ENCODE data around the gene ZMIZ1.
A peak's percentile ranks its signal among the peaks of the same experiment; 100 is the strongest.

Gene ZMIZ1

DNA sequence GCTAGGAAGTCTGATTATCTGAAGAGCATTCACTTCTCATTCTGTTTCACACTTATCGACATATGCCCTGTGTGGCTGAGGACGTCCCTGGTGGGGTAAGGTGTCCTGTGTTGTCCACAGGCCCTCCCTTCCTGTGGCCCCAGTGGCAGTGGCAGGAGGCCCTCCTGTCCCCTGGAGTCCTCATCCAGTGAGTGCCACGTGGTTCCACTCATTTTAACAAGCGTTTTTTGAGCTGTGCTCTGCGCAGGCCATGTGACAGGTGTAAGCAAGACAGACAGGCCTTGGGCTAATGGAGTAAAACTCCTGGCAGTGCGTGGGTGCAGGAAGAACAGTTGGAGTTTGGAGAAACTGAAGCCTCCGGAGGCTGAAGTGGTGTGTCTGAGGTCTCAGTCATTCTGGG is 239.2 kb downstream of the ZMIZ1 start:
- DNase-seq (ENCODE audit: low spot score): no peak

DNA sequence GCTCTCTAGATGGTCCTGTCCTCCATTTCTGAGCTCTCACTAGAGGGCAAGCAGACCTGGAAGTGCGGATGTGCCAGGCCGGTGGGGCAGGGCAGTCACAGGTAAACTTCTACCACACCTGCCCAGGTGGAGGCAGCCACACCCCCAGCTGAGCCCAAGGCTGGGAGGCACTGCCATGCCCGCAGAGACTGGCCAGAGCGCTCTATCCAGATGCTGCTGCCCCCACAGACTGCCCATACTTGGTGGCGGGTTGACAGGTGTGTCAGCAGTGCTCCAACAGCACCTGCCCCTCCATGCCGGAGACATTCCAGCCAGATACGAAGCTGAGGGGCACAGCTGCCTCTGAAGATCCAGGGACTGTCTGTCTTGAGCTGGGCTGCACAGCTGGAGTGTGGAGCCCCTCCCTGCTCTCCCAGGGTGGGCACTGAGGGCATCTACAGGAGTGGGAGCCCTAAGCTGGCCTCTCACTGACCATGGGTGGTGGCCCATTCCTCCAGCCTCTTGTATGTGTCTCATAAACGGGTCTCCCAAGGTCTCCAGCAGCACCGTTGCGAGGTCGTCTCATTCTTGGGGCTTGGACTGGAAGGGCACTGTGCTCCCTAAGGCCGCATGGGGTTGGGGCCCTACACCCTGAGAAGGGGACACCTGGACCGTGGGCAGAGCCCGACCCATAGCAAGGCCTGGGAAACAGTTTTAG is 240.4 kb downstream of the ZMIZ1 start:
- no peak for DNase-seq (ENCODE audit: low spot score)

- DNase-seq (ENCODE audit: low spot score): no peak
These were observed 241.6 kb downstream of the ZMIZ1 start for GRCh38 chr10:79310200-79310865.

GRCh38 chr10:79310911-79311573 is 242.3 kb downstream of the ZMIZ1 start:
- no peak for DNase-seq (ENCODE audit: low spot score)

- DNase-seq (ENCODE audit: low spot score): no peak
These were observed 243.0 kb downstream of the ZMIZ1 start for GRCh38 chr10:79311581-79312407.

- DNase-seq (ENCODE audit: low spot score): no peak
These were observed 243.9 kb downstream of the ZMIZ1 start for GRCh38 chr10:79312601-79313187.

- no peak for DNase-seq (ENCODE audit: low spot score)
These were observed 244.6 kb downstream of the ZMIZ1 start for GRCh38 chr10:79313320-79313719.

DNA sequence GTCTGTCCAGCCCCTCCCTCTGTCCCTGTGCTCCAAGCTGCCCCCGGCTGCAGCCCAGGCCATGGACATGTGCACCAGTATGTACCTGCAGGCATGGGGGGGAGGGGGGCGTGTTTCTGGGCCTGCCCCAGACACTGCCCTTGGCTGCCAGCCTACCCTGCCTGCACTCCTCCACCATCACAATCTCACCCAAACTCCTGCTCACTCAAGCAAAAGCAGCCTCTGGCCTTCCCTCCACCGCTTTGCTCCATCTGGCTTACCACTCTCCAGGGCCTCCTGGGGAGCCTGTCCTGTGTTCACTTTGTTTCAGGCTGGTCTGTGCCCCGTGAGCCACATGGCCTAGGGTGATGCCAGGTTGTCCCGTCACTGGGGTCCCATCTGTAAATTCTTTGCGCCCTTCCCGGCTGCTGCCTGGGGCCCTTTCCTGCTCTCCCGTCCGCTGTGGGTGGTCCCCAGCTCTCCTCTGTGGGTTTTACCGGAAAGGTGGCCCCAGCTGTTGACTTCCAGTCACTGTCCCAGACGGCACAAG is 245.2 kb downstream of the ZMIZ1 start:
- no peak for DNase-seq (ENCODE audit: low spot score)

GRCh38 chr10:79314761-79315601 is 246.2 kb downstream of the ZMIZ1 start:
- no peak for DNase-seq (ENCODE audit: low spot score)

DNA sequence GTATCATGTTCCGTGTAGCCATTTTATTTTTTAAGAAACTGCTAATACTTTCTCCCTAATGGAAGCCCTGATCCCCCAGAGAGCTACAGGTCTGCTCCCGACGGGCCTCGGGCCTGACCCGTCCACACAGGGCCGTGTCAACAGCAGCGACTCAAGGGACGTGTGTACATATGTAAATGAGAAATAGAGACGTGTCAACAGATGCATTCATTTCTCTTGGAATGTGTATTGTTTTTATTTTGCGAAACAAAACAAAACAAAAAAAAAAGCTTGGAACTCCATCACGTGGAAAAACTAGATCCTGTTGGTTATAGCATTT is 246.8 kb downstream of the ZMIZ1 start:
- no peak for DNase-seq (ENCODE audit: low spot score)

GRCh38 chr10:79316671-79317431 is 248.1 kb downstream of the ZMIZ1 start:
- no peak for DNase-seq (ENCODE audit: low spot score)

- no peak for DNase-seq (ENCODE audit: low spot score)
These were observed 249.6 kb downstream of the ZMIZ1 start for GRCh38 chr10:79318369-79318768.

DNA sequence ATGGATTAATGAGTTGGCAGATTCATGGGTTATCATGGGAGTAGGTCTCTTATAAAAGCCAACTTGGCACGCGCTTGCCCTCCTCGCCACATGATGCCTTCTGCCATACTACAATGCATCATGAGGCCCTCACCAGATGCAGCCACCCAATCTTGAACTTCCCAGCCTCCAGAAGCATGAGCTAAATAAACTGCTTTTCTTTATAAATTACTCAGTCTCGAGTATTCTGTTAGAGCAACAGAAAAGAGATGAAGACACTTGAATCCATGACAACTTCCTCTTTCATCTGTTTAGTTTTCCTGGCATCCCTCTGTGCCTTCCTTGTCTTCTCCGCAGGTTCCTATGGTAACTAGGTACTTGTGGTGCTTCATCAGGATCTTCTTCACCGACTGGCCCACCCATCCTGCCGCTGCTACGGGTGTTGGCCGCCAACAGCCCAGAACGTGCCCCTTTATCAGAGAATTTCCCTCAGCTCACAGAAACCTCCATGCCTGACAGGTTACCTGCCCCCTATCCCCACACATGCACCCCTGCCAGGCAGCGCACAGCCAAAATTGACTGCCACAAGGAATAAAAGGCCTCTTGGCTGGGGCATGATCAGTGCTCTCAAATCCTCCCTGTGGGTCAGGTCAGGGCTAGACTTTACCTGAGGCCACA is 250.5 kb downstream of the ZMIZ1 start:
- DNase-seq (ENCODE audit: low spot score): no peak

DNA sequence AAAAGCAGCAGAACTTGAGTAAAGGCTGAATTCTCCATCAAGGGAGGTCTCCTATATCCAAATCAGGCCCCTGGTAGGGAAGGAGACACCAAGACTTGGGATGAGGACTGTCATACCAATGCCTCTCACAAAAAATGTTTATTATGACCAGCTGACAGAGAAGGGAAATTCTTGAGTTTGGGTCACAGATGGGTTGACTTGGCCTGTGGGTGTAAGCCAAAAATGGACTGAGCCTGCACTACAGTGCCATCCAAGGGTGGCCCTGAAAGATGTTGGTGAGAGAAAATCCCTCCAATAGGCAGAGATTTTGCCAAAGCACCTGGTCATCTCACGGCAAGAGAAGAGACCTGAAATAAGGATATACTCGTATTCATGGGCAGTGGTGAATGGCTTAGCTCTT is 251.6 kb downstream of the ZMIZ1 start:
- no peak for DNase-seq (ENCODE audit: low spot score)

GRCh38 chr10:79320820-79321493 is 252.2 kb downstream of the ZMIZ1 start:
- DNase-seq (ENCODE audit: low spot score): peak; percentile 84

DNA sequence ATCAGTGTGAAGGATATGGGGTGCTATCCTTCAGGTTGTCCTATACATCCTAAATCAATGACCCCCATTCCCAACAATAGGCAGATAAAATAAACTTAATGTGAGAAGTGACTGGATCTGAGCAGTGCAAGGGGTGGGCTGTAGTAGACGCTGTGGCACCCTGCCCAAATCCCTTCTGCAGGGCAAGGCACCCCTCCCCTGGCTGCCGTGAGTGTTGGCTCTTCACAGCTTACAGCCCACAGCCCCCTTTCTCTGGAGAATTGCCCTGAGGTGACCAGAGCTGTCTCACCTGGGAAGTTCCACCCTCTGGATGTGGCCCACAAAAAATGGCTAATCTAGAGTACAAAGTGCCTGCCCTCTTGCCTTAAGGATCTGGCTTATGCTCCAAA is 252.7 kb downstream of the ZMIZ1 start:
- no peak for DNase-seq (ENCODE audit: low spot score)

- no peak for DNase-seq (ENCODE audit: low spot score)
These were observed 253.2 kb downstream of the ZMIZ1 start for GRCh38 chr10:79321951-79322350.

DNA sequence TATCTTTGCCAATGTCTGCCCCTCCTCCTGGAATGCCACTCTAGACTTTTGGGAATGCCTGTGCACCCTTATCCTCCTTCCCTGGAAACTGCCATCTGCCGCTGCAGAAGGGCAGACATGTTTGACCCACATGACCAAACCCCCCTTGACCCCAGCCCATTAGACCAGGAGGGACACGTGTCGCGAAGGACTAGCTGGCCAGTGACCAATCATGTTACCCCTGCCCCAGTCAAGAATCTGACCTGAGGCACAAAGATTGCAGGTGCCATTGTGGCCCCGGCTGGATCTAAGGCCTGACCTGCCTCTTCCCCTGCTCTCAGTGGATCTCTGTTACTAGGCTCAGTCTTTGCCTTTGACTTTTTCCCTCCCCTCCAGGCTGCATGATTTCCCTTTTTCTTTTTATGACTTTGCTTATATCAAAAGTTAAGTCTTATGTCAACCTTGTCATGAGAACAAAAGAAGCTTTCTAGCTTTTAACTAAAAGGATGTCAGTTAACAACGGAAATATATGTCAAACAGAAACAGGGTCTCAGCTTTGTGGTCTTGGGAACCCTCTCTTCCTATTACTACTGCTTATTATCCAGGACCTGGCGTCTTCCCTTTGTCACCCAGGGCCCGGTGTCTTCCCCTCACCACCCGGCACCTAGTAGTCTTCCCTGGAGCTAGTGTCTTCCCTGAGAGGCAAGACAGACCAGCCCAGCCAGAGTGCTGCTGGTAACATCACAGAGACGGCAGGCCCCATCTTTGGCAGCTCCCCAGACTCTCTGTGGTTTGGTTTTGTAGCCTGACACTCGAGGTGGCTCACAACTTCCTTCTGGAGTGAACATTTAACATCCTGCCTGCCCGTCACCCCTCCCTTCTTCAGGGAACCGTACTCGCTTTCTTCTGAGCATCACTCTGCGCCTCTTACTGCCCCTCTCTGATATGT is 254.1 kb downstream of the ZMIZ1 start:
- no peak for DNase-seq (ENCODE audit: low spot score)

Data from RKO (cell line).